ENCODE measurements around the gene CMPK2.
A peak's percentile ranks its signal among the peaks of the same experiment; 100 is the strongest.

CMPK2 gene

GRCh38 chr2:6833300-6833604, 32.5 kb downstream of the CMPK2 start:
- Mint-ChIP-seq H3K36me3 (ENCODE audit: low read depth) (peaks cover 15% of the 10 kb centered on the region), H3K27ac (no peak overlapping the region), H3K9me3 (peaks cover 58% of the 10 kb centered on the region), H3K4me1 (peaks cover 1% of the 10 kb centered on the region), H3K27me3 (ENCODE audit: low read depth) (peaks cover 7% of the 10 kb centered on the region), H3K4me3 (no peak overlapping the region)
- no peak for TF ChIP-seq CTCF (IDR thresholded peaks at IDR 0.05; ENCODE audit: unreplicated experiment in 3 of 3)

GRCh38 chr2:6832596-6833299, 33.0 kb downstream of the CMPK2 start:
- Mint-ChIP-seq H3K4me3 (no peak overlapping the region), H3K9me3 (peaks cover 59% of the 10 kb centered on the region), H3K36me3 (ENCODE audit: low read depth) (peaks cover 15% of the 10 kb centered on the region), H3K27ac (peak overlapping the region in 1 of 3 experiments; percentile 29), H3K4me1 (peaks cover 6% of the 10 kb centered on the region), H3K27me3 (ENCODE audit: low read depth) (peaks cover 7% of the 10 kb centered on the region)
- TF ChIP-seq CTCF (IDR thresholded peaks at IDR 0.05; ENCODE audit: unreplicated experiment in 3 of 3) = no peak

GRCh38 chr2:6831229-6831628, 34.5 kb downstream of the CMPK2 start:
- no peak overlapping the region for H3K27ac Mint-ChIP-seq
- peaks cover 7% of the 10 kb centered on the region for H3K27me3 Mint-ChIP-seq (ENCODE audit: low read depth)
- H3K36me3 Mint-ChIP-seq (ENCODE audit: low read depth) = peaks cover 15% of the 10 kb centered on the region
- no peak overlapping the region for H3K4me3 Mint-ChIP-seq
- TF ChIP-seq CTCF (IDR thresholded peaks at IDR 0.05; ENCODE audit: unreplicated experiment in 3 of 3) = no peak
- H3K4me1 Mint-ChIP-seq = peaks cover 13% of the 10 kb centered on the region
- H3K9me3 Mint-ChIP-seq = peaks cover 52% of the 10 kb centered on the region

GRCh38 chr2:6828299-6828584, 37.5 kb downstream of the CMPK2 start:
- peak overlapping the region; percentile 55 to 87 (median 86) for H3K27ac Mint-ChIP-seq
- peak overlapping the region in 1 of 3 experiments; percentile 27 for H3K4me3 Mint-ChIP-seq
- peaks cover 37% of the 10 kb centered on the region for H3K9me3 Mint-ChIP-seq
- H3K36me3 Mint-ChIP-seq (ENCODE audit: low read depth) = peaks cover 11% of the 10 kb centered on the region
- peaks cover 20% of the 10 kb centered on the region for H3K4me1 Mint-ChIP-seq
- peak; percentile 46 to 67 (median 48) for TF ChIP-seq CTCF (IDR thresholded peaks at IDR 0.05; ENCODE audit: unreplicated experiment in 3 of 3)
- H3K27me3 Mint-ChIP-seq (ENCODE audit: low read depth) = peaks cover 7% of the 10 kb centered on the region

GRCh38 chr2:6827566-6828298, 38.0 kb downstream of the CMPK2 start:
- Mint-ChIP-seq H3K36me3 (ENCODE audit: low read depth) (peaks cover 11% of the 10 kb centered on the region), H3K4me3 (peak overlapping the region in 1 of 3 experiments; percentile 27), H3K9me3 (peaks cover 32% of the 10 kb centered on the region), H3K27me3 (ENCODE audit: low read depth) (peaks cover 4% of the 10 kb centered on the region), H3K4me1 (peaks cover 23% of the 10 kb centered on the region), H3K27ac (peak overlapping the region; percentile 55 to 87 (median 86))
- TF ChIP-seq CTCF (IDR thresholded peaks at IDR 0.05; ENCODE audit: unreplicated experiment in 3 of 3) = no peak
